T47D (cell line): ENCODE data around the gene CARS2.

Experiments
- DNase-seq, 2 experiments: peaks; one replicate each; pipeline versions ENCODE4 v3.0.0 to v3.0.0-alpha.2; 2011 to 2012; ENCODE audit warnings: low read depth in 1 of 2, low spot score in 1 of 2
- JUND ChIP-seq: IDR thresholded peaks from 2 replicates; pipeline ENCODE4 v1.6.1; 2012; ENCODE audit warnings: low read depth
- in situ Hi-C: cut with HindIII; loops from 2 replicates; pipeline ENCODE4 v1.10.0; 2016; ENCODE audit warnings: low sequenced_read_pairs, low pct_unique_long_range_greater_than_20kb

Gene CARS2

DNA sequence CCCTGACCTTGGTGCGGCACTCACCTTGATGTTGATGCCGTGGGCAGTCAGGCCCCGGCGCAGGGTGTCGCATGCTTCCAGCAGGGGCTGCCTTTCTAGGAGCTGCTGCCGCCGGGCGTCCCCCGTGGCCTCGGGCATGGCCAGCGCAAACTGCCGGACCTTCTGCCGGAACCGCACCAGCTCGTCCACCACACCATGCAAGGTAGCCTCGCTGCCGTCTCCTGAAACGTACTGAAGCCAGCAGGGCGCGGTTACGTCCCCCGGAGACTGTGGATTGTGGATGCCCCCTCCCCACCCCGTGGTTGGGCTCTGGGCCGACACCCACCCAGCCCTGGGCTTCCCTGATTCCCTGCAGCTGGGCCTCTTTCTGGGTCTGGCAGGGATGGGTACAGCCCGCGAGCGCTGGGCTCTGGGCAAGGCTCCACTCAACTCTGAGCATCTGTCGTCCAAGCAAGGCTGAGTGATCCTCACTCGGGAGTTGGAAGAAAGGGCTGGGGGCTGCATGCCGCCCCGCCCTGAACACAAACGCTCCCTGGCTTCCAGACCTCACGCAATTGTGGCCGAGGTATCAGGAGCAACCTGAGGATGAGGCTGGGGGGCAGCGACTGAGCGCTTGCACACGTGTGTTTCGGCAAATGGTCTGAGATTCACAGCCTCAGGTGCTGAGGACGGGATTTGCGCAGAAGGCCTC, 63.5 kb downstream of the CARS2 start:
- no peak for DNase-seq
- in situ Hi-C loops, result no loop called here
- TF ChIP-seq JUND, result no peak

DNA sequence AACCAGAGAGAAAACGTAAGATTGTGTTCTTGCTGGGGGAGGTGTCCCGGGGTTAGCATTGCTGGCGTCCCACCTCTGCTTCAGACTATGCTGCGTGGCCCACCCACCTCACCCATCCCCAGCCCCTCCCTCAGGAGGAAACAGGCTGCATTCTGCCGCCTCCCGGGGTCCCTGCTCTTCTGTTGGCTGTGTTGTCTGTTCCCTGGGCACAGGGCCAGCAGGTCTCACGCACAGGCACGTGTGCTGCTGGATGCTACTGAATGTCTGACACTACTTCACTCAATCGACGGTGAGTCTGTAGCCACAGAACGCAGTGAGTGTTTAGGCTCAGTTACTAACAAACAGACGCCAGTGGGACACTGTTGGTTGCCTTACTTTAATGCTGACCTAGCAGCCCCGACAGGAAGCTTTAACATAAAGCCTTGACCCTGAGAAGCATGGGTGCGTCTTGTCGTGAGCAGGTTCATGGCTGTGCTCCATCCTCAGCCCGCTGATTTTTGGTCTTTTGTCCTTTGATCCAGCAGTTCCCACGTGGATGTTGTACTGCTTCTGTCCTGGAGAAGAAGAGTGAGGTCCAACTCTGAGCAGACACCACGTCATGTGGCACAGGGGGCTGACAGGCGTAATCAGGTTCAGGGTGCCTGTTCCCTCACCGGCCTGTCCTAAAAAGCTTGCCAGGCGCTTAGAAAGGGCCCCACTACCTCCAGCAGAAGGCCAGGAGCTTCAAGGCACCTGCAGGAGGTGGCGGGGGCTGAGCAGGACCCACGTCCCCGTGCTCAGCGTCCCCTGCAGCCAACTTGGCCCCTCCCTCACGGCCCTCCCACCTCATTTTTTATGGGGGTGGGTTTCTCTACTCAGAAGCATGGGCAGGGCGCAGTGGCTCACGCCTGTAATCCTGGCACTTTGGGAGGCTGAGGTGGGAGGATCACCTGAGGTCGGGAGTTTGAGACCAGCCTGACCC, 64.6 kb downstream of the CARS2 start:
- in situ Hi-C loops, result no loop called here
- no peak for TF ChIP-seq JUND

DNA sequence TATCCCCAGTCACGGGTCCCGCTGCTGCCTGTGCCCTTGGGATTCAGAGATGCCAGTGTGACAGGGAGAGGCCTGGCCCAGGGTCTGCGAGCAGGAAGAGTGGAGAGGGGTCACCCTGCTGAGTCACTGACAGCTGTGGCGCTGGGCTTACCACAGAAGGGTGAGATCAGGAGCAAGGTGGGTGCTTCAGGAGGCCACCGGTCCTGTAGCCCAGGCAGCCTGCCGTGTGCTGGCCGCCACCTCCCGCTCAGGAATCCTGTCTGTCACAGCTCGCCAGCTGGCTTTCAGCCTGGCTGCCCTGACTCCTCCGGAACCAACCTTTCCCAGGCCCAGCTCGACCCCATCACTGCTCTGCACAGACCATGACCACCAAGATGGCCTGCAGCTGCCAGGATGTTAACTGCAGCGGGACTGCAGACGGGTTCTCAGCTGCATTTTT, 65.3 kb downstream of the CARS2 start:
- no peak for TF ChIP-seq JUND
- in situ Hi-C loops, result no loop called here
- no peak for DNase-seq

More for the DNA sequence above, 64.6 kb downstream of the CARS2 start:
- no peak for DNase-seq

DNA sequence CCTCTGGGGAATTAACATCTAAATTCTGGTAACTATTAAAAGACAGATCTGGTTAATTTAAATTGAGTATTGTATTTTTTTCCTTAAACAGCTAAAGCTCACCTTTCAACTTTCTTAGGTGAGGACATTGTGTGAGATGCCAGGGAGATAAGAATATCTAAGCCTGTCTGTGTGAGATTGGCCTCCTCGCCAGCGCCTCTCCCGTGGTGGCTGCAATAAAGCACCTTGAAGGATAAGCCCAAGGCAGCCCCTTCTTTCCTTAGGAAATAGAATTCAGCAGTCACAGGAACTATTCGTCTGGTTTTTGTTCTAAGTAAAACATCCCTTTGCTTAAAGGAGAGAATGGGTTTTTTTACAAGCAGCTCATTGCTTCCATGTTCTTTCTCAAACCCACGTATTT, 66.0 kb downstream of the CARS2 start:
- DNase-seq, result no peak
- no peak for TF ChIP-seq JUND
- in situ Hi-C loops, result no loop called here

DNA sequence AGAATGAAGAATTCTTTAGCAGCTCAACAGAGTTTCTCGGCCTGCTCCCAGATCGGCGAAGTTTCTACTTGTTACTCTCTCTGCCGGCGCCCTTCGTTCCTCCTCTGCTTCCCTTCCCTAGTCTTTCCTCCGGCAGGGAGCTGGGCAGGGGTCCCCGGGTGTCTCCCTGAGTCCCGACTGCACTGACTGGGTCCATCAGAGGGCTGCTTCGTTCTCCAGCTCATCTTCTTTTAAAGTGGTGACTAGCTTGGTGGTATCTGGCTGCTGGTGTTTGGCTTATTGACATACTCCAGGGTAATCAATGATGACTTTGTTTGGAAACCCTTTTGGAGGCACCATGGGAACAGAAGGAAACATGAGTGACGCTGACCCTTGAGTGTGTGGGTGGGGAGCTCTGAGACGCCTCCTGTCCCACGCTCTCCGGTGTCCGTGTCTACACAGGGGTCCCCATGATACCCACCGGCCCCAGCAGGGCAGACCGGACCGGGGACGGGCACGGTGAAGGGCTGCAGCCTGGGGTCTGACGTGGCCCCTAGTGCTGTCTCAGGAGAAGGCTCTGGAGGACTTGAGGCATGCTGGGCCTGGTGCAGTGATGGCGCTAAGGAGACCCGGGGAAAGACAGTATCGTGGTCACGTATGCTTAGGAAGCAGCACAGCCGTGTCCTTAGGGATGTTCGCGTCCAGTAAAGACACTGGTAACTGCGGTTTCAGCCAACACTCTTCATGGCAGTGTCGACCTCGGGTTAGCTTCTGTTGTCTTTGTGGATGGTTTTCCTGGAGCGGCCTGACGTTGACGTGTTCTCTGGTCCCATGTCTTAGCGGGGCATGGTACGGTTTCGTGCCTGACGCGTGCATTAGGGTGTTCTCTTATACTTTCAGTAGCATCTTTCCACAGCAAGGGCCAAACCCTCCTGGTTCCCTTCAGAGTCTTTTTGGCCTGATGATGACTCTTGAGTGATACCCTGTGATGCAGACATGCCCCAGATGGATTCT, 66.8 kb downstream of the CARS2 start:
- in situ Hi-C loops, result no loop called here
- TF ChIP-seq JUND, result no peak
- no peak for DNase-seq

DNA sequence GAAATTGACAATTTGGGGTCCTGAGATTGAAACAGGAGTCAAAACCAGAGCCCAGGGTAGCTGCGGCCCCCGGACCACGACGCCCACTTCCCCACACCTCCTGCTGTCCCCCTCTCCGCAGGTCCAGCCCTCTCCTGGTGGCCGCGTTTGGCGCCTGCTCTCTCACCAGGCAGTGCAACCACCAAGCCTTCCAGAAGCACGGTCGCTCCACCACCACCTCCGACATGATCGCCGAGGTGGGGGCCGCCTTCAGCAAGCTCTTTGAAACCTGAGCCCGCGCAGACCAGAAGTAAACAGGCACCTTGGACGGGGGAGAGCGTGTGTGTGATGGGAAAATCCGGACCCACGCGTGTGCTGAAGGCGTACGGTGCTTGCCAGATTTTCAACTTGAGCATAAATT, 67.7 kb downstream of the CARS2 start:
- no peak for TF ChIP-seq JUND
- in situ Hi-C loops, result no loop called here
- no peak for DNase-seq

DNA sequence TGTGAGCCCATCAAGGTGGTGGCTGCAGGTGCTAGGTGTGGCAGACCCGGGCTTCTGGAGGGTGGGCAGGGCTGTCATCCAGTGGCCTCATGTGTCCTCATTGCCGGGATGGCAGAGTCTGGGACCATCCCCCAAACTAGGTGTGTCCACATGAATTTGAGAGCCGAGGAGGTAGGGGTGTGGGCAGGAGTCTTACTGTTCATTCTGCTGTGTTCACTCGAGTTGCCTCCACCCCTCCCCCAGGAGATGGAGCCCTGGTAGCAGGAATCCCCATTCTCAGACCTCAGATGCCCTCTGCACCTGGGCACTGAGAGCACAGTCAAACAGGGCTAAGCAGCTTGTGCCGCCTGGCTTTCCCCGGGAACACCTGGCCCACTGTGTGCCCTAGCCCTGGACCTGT, 68.2 kb downstream of the CARS2 start:
- in situ Hi-C loops, result no loop called here
- DNase-seq, result no peak
- no peak for TF ChIP-seq JUND

DNA sequence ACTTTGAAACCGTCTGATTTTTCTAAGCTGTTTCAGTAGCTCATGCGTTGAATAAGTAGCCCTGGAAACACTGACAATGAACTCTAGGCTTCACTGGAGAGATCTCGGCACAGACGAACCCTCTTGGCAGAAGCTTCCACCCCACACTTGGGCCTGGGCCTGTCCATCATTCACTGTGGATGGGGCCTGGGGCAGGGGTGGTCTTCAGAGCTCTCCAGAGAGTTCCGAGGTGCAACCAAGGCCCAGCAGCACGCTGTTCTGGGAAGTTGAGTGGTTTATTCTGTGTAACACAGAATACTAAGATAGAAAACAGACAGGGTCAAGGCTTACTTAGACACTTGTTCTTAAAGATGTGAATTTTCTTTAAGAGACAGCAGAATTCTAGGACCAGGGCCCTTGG, 68.6 kb downstream of the CARS2 start:
- no peak for DNase-seq
- no peak for TF ChIP-seq JUND
- in situ Hi-C loops, result no loop called here

DNA sequence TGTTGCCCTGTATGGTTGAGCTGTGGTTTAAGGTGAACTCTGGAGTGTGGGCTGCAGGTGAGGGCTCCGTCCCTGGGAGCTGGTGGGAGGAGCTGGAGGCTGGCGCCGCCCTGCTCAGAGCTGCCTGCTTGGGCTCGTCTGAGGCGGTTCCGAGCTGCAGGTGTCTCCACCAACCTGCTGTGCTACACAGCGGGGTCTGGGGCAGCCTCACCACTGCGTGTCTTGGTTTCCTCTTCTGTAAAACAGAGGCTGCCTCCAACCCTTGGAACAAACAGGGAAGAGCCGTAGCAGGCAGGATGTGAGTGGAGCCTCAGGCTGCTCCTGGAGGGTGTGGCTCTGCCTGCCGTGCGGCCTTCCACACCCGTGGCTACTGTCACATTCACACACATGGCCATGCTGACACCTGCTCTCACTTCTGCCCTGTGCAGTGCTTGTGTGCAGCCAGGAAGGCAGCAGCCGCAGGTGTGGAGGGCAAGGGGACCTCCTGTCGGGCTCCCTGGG, 69.2 kb downstream of the CARS2 start:
- DNase-seq, result no peak
- TF ChIP-seq JUND, result no peak
- in situ Hi-C loops, result no loop called here

DNA sequence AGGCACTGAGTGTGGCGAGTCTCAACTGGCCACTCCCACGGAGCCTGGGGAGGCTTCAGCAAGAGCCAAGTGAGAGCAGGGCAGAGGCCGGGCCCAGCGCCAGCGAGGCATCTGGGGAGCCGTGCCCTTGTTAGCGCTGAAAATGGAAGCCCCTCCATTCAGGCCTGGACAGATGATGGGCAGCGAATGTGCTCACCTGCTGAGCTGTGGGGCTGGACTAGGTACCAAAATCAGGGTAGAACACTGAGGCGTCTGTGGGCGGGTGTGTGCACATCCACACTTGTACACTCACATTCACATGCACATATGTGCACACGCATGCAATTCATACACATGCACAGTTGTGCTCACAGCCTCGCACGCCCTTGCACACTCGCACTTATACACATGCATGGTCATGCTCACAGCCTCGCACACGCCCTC, 69.9 kb downstream of the CARS2 start:
- no peak for DNase-seq
- in situ Hi-C loops, result no loop called here
- no peak for TF ChIP-seq JUND

DNA sequence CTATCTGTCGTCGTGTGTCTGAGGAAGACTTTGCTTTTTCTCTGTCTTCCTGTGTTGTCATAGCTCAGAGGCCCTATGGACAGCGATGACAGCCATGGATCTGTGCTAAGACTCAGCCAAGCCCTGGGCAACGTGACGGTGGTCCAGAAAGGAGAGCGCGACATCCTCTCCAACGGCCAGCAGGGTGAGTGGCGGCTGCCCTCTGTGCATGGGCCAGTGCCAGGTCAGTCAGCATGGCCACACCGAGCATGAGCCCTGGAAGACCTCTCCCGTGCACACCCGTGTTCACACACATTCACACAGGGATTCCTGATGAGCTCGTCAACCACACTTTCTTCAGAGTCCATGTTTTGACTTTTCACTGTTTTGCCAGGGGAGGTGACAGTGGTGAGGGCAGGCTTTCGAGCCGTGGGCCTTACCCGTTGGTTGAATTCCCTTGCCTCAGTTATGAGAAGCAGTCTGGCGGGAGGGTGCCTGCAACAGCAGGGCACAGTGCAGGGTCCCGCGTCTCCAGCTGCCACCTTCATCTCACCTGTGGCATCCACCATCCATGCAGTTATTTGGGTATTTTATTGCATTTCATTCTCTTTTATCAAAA, 70.4 kb downstream of the CARS2 start:
- DNase-seq, result no peak
- in situ Hi-C loops, result no loop called here
- no peak for TF ChIP-seq JUND

DNA sequence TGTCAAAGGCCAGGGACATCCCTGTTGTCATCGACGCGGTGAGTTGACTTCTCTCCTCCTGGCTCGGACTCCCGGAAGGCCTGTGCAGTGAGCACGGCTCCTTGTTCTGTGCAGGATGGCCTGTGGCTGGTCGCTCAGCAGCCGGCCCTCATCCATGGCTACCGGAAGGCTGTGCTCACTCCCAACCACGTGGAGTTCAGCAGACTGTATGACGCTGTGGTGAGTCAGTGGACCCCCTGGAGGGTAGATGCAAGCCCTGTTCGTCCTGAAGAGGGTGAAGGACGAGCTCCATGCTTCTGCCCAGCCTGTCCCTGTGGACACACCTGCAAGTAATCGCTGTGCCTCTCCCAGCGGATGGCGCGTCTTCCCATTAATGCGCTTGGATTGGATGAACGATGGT, 71.4 kb downstream of the CARS2 start:
- DNase-seq, result no peak
- in situ Hi-C loops, result no loop called here
- TF ChIP-seq JUND, result no peak
